ENCODE data around the gene AGAP2.

- TF ChIP-seq CTCF (IDR thresholded peaks at IDR 0.05): no peak
- no peak for TF ChIP-seq POLR2A (IDR thresholded peaks at IDR 0.05)
These were observed 14.9 kb downstream of the AGAP2 start for GRCh38 chr12:57723630-57723962.
